ENCODE results near the gene RPS19. TPM values are rescaled to one million over a fixed set of nuclear protein-coding genes. Genes with fewer than 3 reads are reported as not detected.

RPS19 gene
- polyA plus RNA-seq, 1 donor (not counting 4 experiments of a cell fraction or from before 2014, with no cell fraction given), result 2,290 TPM

DNA sequence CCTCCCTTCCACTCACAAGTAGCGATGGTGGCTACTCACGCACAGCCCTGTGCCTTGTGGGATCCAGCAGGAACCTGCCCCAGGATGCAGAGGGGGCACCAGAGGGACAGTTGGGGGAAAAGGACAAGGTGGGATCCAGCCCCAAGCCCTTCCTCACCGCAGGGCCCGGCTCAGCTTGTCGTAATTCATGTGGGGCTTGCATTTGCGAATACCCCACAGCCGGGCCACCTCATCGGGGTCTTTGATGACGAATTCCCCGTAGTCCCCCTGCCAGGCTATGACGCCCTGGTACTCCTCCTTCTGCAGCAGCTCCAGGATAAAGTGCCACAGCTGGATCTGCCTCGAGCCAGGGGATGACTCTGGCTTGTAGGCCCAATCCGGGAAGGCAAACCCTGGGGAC, 49.7 kb downstream of the RPS19 start:
- DNase-seq (ENCODE audit: low read depth, low spot score) (no peak), FAIRE-seq (no peak)
- Histone ChIP-seq H3K4me3 (ENCODE audit: control insufficient read depth in 2 of 3, extremely low read depth in 1 of 3, insufficient read depth in 2 of 3, low read depth in 1 of 3, low read length in 3 of 3) (no peak overlapping the region), H4K20me1 (ENCODE audit: control insufficient read depth, extremely low read depth, insufficient read depth, low read length) (peaks cover 16% of the 10 kb centered on the region), H3K9me3 (ENCODE audit: control insufficient read depth, low read depth, low read length) (no peaks in the 10 kb centered on the region), H3K27ac (ENCODE audit: control insufficient read depth, insufficient read depth, low read length) (no peak overlapping the region), H2AFZ (ENCODE audit: control insufficient read depth, low read length) (no peak overlapping the region), H3K27me3 (ENCODE audit: control insufficient read depth, extremely low read depth, insufficient read depth, low read length) (peaks cover 46% of the 10 kb centered on the region), H3K79me2 (ENCODE audit: control insufficient read depth, insufficient read depth, low read length) (no peaks in the 10 kb centered on the region), H3K36me3 (ENCODE audit: control insufficient read depth in 2 of 2, extremely low read depth in 1 of 2, insufficient read depth in 2 of 2, low read length in 2 of 2) (peaks cover 15 to 16% of the 10 kb centered on the region in 2 experiments), H3K9me1 (ENCODE audit: control insufficient read depth, extremely low read depth, insufficient read depth, low read length) (no peaks in the 10 kb centered on the region), H3K9ac (ENCODE audit: control insufficient read depth, extremely low read depth, insufficient read depth, low read length) (no peak overlapping the region), H3K4me1 (ENCODE audit: control insufficient read depth, extremely low read depth, insufficient read depth, low read length) (no peaks in the 10 kb centered on the region), H3K4me2 (ENCODE audit: control insufficient read depth, extremely low read depth, insufficient read depth, low read depth, low read length) (no peak overlapping the region)
- dilution Hi-C loops (cut with MboI; ENCODE audit: extremely low pct_ligation_motif_present, low sequenced_read_pairs), result no loop called here
- TF ChIP-seq, protein P1, sequence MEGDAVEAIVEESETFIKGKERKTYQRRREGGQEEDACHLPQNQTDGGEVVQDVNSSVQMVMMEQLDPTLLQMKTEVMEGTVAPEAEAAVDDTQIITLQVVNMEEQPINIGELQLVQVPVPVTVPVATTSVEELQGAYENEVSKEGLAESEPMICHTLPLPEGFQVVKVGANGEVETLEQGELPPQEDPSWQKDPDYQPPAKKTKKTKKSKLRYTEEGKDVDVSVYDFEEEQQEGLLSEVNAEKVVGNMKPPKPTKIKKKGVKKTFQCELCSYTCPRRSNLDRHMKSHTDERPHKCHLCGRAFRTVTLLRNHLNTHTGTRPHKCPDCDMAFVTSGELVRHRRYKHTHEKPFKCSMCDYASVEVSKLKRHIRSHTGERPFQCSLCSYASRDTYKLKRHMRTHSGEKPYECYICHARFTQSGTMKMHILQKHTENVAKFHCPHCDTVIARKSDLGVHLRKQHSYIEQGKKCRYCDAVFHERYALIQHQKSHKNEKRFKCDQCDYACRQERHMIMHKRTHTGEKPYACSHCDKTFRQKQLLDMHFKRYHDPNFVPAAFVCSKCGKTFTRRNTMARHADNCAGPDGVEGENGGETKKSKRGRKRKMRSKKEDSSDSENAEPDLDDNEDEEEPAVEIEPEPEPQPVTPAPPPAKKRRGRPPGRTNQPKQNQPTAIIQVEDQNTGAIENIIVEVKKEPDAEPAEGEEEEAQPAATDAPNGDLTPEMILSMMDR (optimal IDR thresholded peaks at IDR 0.05 in 1 of 3, IDR thresholded peaks at IDR 0.05 in 1 of 3, conservative IDR thresholded peaks at IDR 0.05 in 1 of 3; ENCODE audit: extremely low read depth in 1 of 3, insufficient read depth in 2 of 3, low read length in 3 of 3), result no peak
- no peak for TF ChIP-seq EZH2 (IDR thresholded peaks at IDR 0.05; ENCODE audit: low read length)

DNA sequence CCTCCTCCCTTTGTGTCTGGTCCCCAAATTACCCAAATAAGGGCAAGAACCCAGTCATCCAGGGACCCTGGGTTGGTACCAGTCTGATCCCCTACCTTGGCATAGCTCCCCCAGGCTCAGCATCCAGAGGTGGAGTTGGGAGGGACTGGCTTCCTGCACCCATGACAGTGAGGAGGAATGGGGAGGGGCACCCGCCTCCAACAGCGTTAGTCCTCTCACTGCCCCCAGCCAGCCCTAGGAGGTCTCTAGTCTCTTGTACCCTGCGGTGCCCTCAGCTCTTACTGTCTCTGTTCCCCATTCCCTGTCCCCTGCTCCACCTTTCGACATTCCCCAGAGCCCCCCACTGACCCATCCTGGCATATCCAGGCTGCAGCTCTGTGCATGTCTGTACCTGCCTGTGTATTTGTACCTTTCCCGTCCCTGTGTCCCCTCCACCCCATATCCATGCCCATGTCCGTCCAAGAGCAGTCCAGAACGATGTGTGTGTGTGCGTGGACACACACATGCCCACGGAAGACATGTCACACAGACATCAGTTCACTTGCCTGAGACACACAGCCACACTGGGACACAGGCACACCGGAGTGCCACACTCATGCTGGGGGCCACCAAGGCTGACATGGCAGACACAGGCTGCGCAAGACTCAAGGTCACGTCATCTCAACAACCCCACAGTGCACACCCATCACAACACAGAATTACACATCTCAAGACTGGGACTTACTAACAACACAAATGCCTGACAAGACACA, 50.4 kb downstream of the RPS19 start:
- Histone ChIP-seq H3K9me3 (ENCODE audit: control insufficient read depth, low read depth, low read length) (no peaks in the 10 kb centered on the region), H4K20me1 (ENCODE audit: control insufficient read depth, extremely low read depth, insufficient read depth, low read length) (peaks cover 13% of the 10 kb centered on the region), H3K27me3 (ENCODE audit: control insufficient read depth, extremely low read depth, insufficient read depth, low read length) (peaks cover 51% of the 10 kb centered on the region), H3K9me1 (ENCODE audit: control insufficient read depth, extremely low read depth, insufficient read depth, low read length) (no peaks in the 10 kb centered on the region), H2AFZ (ENCODE audit: control insufficient read depth, low read length) (no peak overlapping the region), H3K4me1 (ENCODE audit: control insufficient read depth, extremely low read depth, insufficient read depth, low read length) (no peaks in the 10 kb centered on the region), H3K36me3 (ENCODE audit: control insufficient read depth in 2 of 2, extremely low read depth in 1 of 2, insufficient read depth in 2 of 2, low read length in 2 of 2) (peaks cover 8 to 10% of the 10 kb centered on the region in 2 experiments), H3K4me2 (ENCODE audit: control insufficient read depth, extremely low read depth, insufficient read depth, low read depth, low read length) (no peak overlapping the region), H3K4me3 (ENCODE audit: control insufficient read depth in 2 of 3, extremely low read depth in 1 of 3, insufficient read depth in 2 of 3, low read depth in 1 of 3, low read length in 3 of 3) (no peak overlapping the region), H3K27ac (ENCODE audit: control insufficient read depth, insufficient read depth, low read length) (no peak overlapping the region), H3K79me2 (ENCODE audit: control insufficient read depth, insufficient read depth, low read length) (no peaks in the 10 kb centered on the region), H3K9ac (ENCODE audit: control insufficient read depth, extremely low read depth, insufficient read depth, low read length) (no peak overlapping the region)
- dilution Hi-C loops (cut with MboI; ENCODE audit: extremely low pct_ligation_motif_present, low sequenced_read_pairs), result no loop called here
- FAIRE-seq (no peak), DNase-seq (ENCODE audit: low read depth, low spot score) (no peak)
- TF ChIP-seq EZH2 (IDR thresholded peaks at IDR 0.05; ENCODE audit: low read length), result no peak
- TF ChIP-seq, protein P1 (optimal IDR thresholded peaks at IDR 0.05 in 1 of 3, IDR thresholded peaks at IDR 0.05 in 1 of 3, conservative IDR thresholded peaks at IDR 0.05 in 1 of 3; ENCODE audit: extremely low read depth in 1 of 3, insufficient read depth in 2 of 3, low read length in 3 of 3), result no peak

All from keratinocyte (primary cell).